ENCODE data around the gene RRAD. TPM values are rescaled to one million over a fixed set of nuclear protein-coding genes. Genes with fewer than 3 reads are reported as not detected.

RRAD gene
- total RNA-seq, 1 donor, result 4.3 TPM

GRCh38 chr16:66908116-66908515, 17.2 kb downstream of the RRAD start:
- peaks cover 19% of the 10 kb centered on the region for H3K27me3 ChIP-seq (ENCODE audit: insufficient read depth, low read length)

DNA sequence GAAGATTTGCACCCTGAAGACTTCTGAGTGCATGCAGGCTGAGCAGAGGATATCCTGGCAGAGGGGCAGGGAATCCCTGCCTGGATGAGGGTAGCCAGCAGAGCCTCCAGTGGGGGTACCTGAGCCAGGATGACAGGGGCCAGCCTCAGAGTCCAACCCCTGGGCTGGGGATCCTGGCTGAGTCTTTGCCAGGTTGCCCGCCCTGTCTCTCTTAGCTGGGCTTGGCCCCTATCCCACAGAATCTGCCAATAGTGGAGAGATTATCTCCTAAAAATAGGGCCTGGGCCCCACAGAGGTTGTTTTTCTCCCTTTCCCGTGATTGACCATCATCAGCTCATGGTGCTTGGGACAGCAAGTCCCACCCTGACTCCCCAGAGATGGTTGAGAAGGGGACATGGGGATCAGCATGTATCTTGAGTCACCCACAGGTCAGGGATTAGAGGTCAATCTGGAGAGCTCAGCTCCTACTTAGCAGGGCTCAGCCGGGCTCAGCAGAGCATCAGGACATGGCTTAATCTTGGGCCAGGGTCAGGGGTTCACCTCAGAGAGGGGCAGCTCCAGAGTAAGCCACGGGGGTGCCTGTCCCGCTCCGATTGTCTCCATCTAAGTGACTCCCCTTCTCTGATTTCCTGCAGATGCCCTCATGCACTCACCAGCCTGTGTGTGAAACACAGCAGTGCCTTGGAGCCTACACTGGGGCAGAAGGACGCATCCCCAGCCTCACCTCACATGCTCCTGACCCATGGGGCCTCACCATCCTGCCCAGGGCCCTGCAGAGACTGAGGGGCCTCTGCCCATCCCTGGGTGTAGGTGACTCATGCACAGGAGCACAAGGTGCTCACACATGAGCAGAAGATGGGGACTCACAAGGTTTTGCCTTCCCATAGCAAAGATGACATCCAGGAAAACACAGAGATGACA, 18.2 kb downstream of the RRAD start:
- Histone ChIP-seq H3K27me3 (ENCODE audit: insufficient read depth, low read length) (peaks cover 19% of the 10 kb centered on the region), H2AFZ (ENCODE audit: low read length) (no peak overlapping the region), H3K79me2 (ENCODE audit: insufficient read depth, low read length) (no peaks in the 10 kb centered on the region), H3K4me2 (ENCODE audit: insufficient read depth, low read length) (no peak overlapping the region), H3K36me3 (ENCODE audit: insufficient read depth, low read length) (no peaks in the 10 kb centered on the region), H3K4me3 (ENCODE audit: insufficient read depth, low read length) (no peak overlapping the region), H3K27ac (ENCODE audit: low read depth, low read length) (no peak overlapping the region), H4K20me1 (ENCODE audit: insufficient read depth, low read length) (no peaks in the 10 kb centered on the region), H3K9me3 (ENCODE audit: low read depth, low read length) (no peaks in the 10 kb centered on the region), H3K4me1 (ENCODE audit: insufficient read depth, low read length) (peaks cover 3% of the 10 kb centered on the region)
- TF ChIP-seq, protein P1, sequence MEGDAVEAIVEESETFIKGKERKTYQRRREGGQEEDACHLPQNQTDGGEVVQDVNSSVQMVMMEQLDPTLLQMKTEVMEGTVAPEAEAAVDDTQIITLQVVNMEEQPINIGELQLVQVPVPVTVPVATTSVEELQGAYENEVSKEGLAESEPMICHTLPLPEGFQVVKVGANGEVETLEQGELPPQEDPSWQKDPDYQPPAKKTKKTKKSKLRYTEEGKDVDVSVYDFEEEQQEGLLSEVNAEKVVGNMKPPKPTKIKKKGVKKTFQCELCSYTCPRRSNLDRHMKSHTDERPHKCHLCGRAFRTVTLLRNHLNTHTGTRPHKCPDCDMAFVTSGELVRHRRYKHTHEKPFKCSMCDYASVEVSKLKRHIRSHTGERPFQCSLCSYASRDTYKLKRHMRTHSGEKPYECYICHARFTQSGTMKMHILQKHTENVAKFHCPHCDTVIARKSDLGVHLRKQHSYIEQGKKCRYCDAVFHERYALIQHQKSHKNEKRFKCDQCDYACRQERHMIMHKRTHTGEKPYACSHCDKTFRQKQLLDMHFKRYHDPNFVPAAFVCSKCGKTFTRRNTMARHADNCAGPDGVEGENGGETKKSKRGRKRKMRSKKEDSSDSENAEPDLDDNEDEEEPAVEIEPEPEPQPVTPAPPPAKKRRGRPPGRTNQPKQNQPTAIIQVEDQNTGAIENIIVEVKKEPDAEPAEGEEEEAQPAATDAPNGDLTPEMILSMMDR (IDR thresholded peaks at IDR 0.05; ENCODE audit: extremely low read depth, low read depth, low read length), result no peak
- DNase-seq (ENCODE audit: insufficient read length, low spot score, missing footprints), result peak; percentile 81

More at GRCh38 chr16:66908116-66908515, 17.2 kb downstream of the RRAD start:
- H3K36me3 ChIP-seq (ENCODE audit: insufficient read depth, low read length), result no peaks in the 10 kb centered on the region
- no peaks in the 10 kb centered on the region for H4K20me1 ChIP-seq (ENCODE audit: insufficient read depth, low read length)
- H3K27ac ChIP-seq (ENCODE audit: low read depth, low read length), result no peak overlapping the region
- peaks cover 3% of the 10 kb centered on the region for H3K4me1 ChIP-seq (ENCODE audit: insufficient read depth, low read length)
- no peak overlapping the region for H2AFZ ChIP-seq (ENCODE audit: low read length)
- H3K4me3 ChIP-seq (ENCODE audit: insufficient read depth, low read length), result no peak overlapping the region
- DNase-seq (ENCODE audit: insufficient read length, low spot score, missing footprints), result peak; percentile 61
- H3K79me2 ChIP-seq (ENCODE audit: insufficient read depth, low read length), result no peaks in the 10 kb centered on the region
- H3K4me2 ChIP-seq (ENCODE audit: insufficient read depth, low read length), result no peak overlapping the region
- TF ChIP-seq, protein P1 (IDR thresholded peaks at IDR 0.05; ENCODE audit: extremely low read depth, low read depth, low read length), result no peak
- no peaks in the 10 kb centered on the region for H3K9me3 ChIP-seq (ENCODE audit: low read depth, low read length)

DNA sequence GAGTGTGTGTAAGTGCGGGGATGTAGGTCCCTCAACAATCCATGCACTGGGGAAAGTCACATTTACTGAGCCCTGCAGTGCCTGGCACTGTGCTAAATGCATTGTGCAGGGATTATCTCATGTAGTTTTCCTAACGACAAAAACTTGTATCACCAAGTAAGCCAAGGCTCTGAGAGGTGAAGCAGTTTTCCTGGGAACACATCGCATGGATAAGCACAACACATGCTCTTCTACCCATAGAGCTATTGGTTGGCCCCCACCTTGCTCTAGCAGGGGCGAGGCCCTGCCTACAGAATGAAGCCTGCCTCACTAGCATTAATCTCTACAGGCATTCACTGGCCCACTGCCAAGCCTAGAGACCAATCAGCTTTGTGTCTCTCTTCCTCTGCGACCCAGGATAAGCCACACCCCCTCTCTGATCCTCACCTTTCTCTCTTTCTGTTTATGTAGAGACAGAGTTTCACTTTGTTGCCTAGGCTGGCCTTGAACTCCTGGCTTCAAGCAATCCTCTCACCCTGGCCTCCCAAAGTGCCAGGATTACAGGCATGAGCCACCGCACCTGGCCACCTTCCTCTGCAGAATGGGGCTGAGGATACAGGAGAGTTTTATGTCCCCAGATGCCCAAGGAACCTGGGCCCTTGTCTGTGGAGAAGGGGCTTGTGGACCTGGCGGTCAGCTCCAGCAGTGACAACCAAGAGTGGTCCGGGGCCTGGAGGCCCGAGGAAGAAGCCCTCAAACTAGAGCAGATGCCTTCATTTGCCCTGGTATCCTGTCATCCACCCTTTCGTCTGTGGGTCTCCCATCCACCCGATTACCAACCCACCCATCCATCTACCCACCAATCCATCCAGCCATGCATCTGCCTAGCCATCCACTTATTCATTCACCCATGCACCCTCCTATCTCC, 19.4 kb downstream of the RRAD start:
- H3K4me1 ChIP-seq (ENCODE audit: insufficient read depth, low read length), result peaks cover 8% of the 10 kb centered on the region
- no peak overlapping the region for H2AFZ ChIP-seq (ENCODE audit: low read length)
- H3K9me3 ChIP-seq (ENCODE audit: low read depth, low read length), result no peaks in the 10 kb centered on the region
- H3K36me3 ChIP-seq (ENCODE audit: insufficient read depth, low read length), result no peaks in the 10 kb centered on the region
- no peaks in the 10 kb centered on the region for H4K20me1 ChIP-seq (ENCODE audit: insufficient read depth, low read length)
- TF ChIP-seq, protein P1 (IDR thresholded peaks at IDR 0.05; ENCODE audit: extremely low read depth, low read depth, low read length), result no peak
- H3K27ac ChIP-seq (ENCODE audit: low read depth, low read length), result no peak overlapping the region
- H3K79me2 ChIP-seq (ENCODE audit: insufficient read depth, low read length), result no peaks in the 10 kb centered on the region
- H3K27me3 ChIP-seq (ENCODE audit: insufficient read depth, low read length), result peaks cover 17% of the 10 kb centered on the region
- no peak overlapping the region for H3K4me2 ChIP-seq (ENCODE audit: insufficient read depth, low read length)
- H3K4me3 ChIP-seq (ENCODE audit: insufficient read depth, low read length), result no peak overlapping the region
- peak; percentile 63 for DNase-seq (ENCODE audit: insufficient read length, low spot score, missing footprints)

All from osteoblast (primary cell).